Pons (tissue), 1 donor: ENCODE measurements around the gene BOLL.
A peak's percentile ranks its signal among the peaks of the same experiment; 100 is the strongest.
"Not testable (repeated sequence)": the region's sequence is repeated elsewhere in the genome, so short reads cannot be mapped to it uniquely, and the experiment has no call there.

ENCODE experiments used
- DNase-seq: peaks from one replicate; pipeline ENCODE4 v3.0.0-alpha.2; 2016; ENCODE audit warnings: low spot score

BOLL gene

DNA sequence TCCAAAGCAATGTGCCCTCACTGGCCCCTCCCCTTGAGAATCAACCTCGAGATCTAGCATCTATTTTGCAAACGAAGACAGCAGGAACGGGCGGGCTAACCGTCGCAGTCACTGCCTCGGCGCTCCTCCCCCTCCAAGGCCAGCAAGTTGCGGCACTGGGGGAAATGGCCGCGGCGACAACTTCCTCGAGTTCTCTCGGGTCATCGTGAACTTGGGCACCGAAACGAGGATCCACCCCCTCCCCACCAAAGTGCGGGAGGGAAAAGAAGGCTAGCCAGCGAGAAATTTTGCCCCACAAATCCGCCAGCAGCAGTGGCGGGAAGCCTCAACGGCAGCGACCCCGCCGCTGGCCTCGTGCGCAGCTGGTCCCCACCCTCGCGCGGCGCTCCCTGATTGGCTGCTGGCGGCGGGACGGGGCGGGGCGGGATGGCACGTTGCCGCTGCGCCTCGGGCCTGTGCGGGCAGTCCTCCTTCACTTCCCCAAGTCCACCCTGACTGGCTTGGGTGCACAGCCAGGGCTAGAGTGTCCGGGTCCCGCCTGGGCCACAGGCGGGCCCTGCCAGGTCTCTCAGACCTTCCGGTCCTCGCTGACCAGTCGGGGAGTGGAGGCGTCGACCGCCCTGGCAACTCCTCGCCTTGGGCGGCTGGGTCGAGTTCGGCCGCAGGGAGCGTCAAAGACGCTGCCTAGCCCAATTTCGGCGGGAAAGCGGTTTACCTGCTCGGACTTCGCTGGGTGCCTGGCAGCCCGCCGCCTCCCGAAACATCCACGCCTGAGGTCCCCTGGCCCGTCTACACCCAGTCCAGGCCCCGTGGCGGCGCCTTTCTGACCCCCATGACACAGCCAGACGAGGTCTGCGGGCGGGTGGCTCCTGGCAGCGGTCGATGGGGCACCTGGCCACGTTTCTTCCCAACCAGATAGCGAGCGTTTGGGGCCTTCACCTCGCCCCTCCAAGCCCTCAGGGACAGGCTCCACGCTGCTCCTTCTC is at the start of gene BOLL:
TSS of gene BOLL (minus strand) at position 364 of the 986 bp plus-strand sequence. CDS start 3,469 bp downstream, outside the sequence.
- DNase-seq, result no peak

- not testable (repeated sequence) for DNase-seq
Measured at GRCh38 chr2:197834771-197835170, 49.7 kb upstream of the BOLL start.

DNA sequence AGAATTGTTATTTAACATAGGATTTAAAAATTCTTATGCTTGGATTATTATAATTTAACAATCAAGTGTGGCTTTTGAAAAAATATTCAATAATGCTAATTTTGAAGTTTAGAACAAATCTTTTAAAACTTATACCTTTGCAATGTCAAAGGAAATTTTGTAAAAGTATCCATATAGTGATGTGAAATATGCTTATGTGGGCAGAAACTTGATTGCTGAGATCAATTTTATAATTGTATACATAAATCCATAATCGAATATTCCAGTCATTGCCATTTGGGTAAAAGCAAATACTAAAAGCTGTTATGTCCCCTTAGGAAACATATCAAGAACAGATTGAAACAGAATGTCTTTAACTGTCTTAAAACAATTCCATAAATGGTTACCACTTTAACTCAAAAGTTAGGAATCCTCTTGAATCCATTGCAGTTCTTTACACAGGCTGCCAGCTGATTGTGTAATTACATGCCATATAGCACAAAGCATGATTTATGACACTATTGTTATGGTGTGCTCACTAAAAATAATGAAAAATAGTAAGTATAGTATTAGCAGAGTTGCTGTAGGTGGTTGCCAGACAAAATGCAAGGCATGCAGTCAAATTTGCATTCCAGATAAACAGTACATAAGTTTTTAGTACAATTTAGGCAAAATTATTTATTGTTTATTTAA is 43.5 kb upstream of the BOLL start:
- DNase-seq, result no peak

DNA sequence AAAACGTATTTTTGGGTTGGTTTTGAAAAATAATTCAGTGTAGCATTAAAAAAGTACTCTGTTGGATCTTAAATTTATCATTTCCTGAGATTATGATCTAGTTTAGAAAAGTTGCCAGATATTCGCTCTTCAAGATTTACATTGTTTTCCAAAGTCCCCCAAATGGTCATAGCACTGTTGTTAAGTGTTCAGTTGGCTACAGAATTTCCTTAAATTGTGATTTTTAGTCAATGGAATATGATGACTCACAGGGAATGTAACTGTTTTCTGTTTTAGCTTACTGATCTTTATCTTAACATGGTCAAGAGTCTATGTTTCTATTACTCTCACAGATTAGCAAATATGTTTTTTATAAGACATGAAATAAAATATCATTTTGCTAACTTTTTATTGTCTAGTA is 42.5 kb upstream of the BOLL start:
- no peak for DNase-seq

- DNase-seq, result no peak
Measured at GRCh38 chr2:197822333-197822732, 37.2 kb upstream of the BOLL start.

DNA sequence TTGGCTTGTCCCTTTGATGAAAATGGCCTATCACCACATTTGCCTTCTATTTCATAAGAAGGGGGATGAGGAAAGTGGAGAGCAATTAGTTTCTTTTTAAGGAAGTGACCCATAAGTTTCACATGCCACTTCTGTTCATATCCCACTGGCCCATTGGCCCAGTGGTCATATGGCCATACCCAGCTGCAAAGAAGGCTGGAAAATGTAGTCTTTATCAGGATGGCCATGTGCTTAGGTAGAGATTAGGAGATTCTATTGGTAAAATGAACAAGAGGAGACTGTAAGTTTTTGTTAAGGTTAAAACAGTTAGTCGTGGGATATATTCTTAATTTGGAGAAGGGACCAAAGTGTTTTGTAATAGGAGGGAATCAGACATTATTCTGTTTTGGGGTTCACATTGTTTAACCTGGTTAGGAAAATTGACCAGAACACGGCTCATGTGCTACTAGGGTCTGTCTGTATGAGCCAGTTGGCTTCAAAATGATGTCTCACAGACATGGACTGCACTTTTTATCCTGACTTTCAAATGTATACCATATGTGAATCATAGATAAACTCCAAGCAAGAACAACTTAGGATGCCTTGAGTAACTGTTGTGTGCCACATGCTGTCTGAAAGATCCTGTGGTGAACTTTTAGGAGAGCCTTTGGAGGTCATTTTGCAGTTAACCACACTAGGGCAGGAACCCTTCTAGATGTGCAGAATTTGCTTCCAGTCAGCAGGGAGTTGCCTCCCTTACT is 36.6 kb upstream of the BOLL start:
- DNase-seq, result no peak

DNA sequence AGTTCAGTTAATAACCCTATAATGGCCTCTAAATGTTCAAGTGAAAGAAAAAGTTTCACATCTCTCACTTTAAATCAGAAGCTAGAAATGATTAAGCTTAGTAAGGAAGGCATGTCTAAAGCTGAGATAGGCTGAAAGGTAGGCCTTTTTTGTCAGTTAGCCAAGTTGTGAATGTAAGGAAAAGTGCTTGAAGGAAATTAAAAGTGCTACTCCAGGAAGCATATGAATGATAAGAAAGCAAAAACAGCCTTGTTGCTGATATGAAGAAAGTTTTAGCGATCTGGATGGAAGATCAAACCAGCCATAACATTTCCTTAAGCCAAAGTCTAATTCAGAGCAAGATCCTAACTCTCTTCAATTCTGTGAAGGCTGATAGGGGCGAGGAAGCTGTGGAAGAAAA is 29.4 kb upstream of the BOLL start:
- no peak for DNase-seq

GRCh38 chr2:197813093-197813787 is 28.1 kb upstream of the BOLL start:
- no peak for DNase-seq

GRCh38 chr2:197810491-197810890 is 25.4 kb upstream of the BOLL start:
- DNase-seq, result no peak

DNA sequence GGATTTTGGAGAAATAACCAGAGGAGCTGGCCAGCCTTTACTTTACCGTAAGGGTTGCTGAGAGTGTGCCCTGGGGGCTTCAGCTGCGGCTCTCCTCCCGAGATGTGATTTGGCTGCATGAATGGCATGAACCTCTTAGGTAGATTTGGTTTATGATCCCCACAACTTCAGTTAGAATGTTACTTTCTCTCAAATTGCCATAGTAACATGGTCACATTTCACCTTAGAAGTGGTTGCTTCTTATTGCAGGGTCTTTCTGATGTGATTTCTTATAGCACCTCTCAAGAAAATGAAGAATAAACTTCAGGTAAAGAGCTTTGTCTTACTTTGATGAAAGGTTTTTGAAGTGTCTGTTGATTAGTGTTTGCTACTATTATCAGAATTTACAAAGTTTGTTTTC is 24.9 kb upstream of the BOLL start:
- no peak for DNase-seq

GRCh38 chr2:197809064-197809463 is 23.9 kb upstream of the BOLL start:
- DNase-seq, result no peak

DNA sequence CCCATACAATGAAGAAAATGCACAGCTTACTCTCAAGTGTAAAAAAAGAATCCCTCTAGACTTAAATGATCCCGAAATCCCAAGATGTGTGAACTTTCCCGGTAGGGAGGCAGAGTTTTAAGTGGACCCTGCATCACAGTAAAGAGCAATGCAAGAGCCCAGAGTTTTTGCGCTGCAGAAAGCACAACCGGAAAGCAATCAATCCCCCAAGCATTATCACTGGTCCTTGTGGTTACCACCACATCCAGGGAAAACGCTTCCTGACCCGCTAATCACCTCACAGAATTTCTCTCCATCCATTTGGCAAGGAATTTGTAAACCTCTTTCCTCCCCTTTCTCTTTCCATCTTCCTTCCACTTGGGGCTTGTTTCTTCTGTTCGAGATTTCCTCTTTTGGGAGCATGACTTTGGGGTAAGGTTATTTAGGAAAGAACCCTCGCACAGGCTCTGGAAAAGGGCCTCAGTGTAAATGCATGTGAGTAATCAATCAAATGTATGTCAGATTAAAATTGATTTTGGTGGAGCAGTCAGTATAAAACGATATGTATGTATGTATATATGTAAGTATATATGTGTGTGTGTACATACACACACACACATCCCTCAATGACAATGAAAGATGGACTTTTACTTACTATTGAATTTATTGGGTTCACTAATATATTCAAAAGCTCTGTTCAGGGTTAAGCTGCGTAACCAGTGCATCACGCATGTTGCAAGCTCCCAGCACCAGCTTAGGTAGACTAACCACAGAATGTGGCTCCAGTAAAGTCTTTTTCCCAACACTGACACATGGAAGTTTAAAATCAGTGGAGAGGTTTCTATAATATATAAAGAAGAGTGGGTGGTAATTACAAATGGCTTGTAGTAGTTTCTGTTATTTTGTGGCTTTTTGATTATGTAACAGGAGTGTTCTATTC is 20.9 kb upstream of the BOLL start:
- DNase-seq, result peak; percentile 58

DNA sequence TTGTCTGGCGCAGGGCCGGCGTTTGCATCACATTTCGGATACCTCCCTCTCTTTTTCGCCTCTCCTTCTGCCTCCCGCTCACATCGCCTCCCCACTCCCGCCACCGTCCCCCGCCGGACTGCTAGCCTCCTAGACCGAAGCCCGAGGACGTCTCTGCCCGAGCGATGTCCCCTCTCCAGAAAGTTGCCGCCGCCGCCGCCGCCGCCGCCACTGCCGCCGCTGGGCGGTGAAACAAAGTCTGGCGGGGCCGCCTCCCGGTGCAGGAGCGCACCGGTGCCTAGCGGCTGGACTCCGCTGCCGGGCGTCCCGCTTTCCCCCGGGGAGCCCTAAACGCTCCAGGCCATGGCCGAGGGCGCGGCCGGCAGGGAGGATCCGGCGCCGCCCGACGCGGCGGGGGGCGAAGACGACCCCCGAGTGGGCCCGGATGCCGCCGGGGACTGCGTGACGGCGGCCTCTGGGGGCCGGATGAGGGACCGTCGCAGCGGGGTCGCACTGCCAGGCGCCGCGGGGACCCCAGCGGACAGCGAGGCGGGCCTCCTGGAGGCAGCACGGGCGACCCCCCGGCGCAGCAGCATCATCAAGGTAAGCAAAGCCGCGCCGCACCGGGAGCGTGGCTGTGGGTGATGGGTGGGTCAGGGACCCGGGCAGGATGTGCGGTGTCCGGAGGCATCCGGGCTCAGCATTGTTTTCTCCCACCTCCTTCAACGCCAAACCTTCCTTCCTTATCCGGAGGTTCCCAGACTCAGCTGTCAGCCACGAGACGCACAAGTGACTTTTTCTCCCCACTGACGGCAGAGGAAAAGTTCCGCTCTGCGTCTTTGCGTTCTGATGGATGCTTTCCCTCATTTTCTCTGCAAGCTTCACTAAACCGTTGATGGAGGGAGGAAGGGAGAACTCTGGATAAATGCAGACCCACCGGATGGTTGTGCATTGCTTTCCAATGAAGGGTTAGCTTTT is 19.9 kb upstream of the BOLL start:
- no peak for DNase-seq

- DNase-seq, result peak; percentile 99
Measured at GRCh38 chr2:197804049-197804757, 19.1 kb upstream of the BOLL start, which contains the start of gene PLCL1. Gene PLCL1, plus strand, starts transcription at chr2:197804593.

DNA sequence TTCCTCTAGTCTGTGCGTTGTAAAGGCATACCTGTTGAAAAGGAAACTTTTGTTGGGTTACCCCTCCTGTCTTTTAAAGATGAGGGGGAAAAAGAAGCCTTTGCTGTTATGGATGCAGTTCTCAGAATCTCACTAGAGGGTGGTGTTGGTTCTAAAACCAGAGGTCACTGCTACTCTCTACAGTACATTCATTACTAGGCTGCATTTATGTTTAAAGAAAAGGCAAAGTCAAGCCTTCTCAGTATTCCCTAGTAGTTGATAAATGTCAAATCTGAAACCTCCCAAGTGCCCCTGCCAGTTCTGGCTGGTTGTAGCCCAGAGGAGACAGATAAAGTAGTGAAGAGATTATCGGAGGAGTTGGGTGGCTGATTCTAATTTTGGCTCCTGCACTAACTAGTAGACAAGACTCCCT is 17.9 kb upstream of the BOLL start:
- DNase-seq, result peak; percentile 89

- no peak for DNase-seq
Measured at GRCh38 chr2:197801033-197801432, 15.9 kb upstream of the BOLL start.

- no peak for DNase-seq
Measured at GRCh38 chr2:197800091-197800490, 15.0 kb upstream of the BOLL start.

DNA sequence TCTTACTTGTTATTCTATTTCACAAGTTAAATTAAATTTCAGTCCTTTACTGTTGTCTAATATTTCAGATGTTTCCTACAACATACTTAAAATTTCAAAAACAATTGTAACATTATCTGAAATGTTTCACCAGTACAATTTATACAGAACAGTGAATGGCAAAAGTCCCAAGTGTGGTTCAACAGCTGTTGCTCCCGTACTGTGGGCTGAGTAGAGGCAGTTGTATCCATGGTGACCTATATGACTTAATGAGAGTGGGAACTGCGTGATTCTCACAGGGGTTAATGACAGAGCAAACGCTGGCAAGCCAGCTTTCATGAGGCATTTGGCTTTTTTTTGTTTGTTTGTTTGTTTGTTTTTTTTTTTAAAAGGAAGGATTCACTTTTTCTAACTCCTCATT is 13.9 kb upstream of the BOLL start:
- no peak for DNase-seq

DNA sequence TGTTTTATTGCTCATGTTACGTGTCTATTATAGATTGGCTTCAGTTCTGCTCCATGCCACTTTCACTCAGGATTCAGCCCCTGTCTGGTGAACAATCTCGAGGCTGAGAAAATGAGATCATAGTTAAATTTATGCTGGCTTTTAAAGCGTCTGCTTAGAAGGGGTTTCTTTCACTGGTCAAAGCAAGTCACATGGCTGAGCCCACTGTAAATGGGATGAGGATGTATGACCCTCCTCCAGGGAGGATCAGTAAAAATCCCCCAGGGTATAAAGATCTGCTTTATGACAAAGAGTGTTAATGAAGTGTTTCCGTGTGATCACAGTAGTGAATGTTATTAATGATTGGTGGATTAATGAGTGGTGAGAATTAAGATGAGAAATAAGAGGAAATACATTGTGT is 13.1 kb upstream of the BOLL start:
- no peak for DNase-seq
